HG03097 (cell line): ENCODE data around the gene GGCT.

Experiments used
- ATAC-seq: cut with Tn5 transposase; IDR thresholded peaks from one replicate; pipeline ENCODE4 v1.9.1; 2021; ENCODE audit not compliant: unreplicated experiment, low FRiP score

GGCT gene

GRCh38 chr7:30465046-30465810 lies 39.4 kb downstream of the GGCT start:
- ATAC-seq, result no peak

- ATAC-seq, result peak; percentile 50
These were observed 40.4 kb downstream of the GGCT start for GRCh38 chr7:30464231-30464671.

- peak; percentile 52 for ATAC-seq
These were observed 41.1 kb downstream of the GGCT start for GRCh38 chr7:30463405-30464145.

DNA sequence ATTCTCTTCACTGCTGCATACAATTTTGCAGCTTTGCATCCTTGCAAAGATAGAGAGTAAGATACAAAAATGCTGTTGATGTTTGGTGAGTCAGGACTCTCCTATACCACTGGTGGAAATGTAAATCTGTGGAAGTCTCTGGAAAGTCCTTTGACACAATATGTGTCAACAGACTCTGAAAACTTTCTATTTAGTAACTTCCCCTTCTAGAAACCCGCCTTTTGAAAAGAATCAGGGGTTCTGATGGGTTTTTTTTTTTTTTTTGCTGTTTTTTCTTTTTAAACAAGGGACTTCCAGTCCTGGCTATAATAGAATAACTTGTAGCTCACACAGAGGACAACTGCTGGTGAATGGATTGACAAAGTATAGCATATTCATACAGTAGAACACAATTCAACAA lies 42.5 kb downstream of the GGCT start:
- no peak for ATAC-seq

DNA sequence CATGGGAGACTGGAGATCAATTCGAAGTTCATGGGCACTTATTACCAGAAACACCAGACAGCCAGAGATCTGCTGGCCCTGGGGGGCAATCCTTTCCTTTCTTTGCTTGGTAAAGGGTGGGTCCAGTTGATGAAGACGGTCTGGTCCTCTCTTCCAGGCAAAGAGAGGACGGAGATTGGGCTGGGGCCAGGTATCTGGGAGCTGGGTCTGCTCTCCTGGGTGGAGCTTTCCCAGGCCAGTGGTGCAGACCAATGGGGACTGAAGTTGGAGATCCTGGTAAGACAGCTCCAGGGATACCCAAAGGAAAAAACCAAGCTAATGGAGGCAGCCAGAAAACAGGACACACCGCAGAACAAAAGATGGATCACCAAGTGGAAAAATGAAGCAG lies 44.4 kb downstream of the GGCT start:
- ATAC-seq, result no peak

DNA sequence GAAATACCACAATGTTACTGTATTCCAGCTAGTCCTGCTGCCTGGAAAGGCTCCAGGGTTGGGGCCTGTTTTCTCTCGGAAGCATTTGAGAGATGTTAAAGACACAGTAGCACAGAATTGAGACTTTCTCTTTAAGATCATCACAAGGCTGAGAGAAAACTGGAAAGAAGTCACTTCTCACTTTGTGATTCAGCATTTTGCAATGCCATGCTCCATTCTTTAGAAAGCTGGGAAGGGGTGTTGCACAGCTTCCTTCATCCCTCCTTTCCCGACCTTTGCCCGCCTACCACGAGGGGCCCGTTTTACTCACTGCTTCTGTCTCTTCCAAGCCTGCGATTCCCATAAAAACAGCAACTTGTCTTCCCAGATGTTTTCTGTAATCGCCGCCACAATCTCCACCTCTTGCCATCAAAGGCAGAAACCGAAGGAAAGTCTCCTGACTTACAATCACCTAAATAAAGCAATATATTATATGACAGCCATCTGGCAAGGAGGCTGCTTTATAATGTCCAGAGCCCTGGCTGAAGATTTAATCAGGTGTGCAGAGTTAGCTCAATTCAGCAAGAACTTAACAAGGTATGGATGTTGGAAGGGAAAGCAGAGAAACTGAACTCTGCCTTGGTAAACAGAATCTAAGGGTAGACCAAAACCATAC lies 44.9 kb downstream of the GGCT start:
- no peak for ATAC-seq

- no peak for ATAC-seq
These were observed 46.3 kb downstream of the GGCT start for GRCh38 chr7:30458311-30458710.

DNA sequence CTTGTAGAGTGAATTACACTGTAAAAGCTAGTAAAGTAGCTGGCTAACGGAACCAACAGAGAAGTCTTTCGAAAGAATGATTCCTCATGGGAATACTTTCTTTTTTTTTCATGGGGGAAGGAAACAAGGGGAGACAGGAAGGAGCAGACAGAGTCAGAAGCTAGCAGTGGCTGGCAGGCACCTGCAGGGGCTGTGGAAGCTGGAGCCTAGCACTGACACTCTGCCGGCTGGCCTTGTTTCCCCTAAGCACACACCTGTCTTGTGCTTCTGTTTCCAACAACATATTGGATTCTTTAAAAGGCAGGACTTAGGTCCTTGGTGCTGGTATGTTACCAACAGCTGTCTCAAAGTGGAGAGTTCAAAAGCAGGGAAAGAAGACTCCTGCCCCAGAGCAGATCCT lies 50.7 kb downstream of the GGCT start:
- no peak for ATAC-seq

GRCh38 chr7:30453016-30453415 lies 51.6 kb downstream of the GGCT start:
- ATAC-seq, result no peak

- ATAC-seq, result no peak
These were observed 52.2 kb downstream of the GGCT start for GRCh38 chr7:30452280-30452930.

DNA sequence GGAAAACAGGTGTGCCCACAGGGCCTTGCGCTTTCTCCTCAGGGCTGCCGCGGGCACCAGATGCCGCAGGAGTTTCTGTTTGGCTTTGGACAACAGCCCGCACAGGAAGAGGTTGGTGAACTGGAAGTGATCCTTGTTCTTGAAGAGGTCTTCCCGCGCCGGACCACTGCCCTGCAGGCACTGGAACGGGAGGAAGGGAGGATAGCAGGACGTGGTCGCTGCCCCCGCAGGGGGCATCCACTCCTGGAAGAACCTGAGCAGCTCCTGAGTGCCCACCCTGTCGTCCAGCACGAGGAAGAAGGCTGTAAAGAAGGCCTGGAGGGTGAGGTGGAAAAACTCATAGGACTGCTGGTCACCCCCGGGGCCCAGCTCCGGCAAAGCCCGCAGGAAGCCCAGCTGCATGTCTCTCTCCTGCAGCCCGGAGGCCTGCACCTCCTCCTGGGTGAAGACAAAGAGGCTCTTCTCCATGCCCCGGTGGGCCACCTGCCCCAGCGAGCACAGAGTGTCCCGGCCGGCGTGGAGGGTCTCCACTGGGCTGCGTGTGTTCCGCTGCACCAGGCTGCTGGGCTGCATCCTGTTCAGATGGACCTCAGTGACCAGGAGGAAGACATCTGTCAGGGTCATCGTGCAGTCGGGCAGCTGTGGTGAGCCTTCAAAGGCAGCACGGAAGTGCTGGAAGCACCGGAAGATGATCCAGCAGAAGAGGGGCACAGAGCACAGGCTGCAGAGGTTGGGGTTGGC lies 52.9 kb downstream of the GGCT start:
- ATAC-seq, result no peak

DNA sequence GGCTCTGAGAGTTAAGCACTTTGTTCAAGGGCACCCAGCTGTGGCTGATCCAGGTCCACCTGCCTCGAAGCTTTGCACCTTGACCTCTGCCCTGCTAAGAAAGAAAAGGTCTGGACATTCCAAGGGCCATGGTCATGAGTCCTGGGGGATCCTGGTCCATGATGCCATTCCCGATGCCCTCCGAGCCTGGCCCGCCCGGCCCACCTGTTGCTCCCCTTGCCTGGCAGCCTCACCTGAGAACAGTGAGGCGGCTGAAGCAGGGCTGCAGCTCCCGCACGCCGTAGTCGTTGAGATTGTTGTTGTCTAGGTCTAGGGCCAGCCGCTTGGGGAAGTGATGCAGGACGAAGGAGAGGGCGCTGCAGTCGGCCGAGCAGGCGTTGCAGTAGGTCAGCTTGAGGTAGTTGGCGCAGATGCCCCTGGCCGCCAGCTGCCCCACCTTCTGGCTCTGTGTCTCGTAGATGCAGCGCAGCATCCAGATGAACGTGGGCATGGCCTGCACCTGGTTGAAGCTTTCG lies 53.6 kb downstream of the GGCT start:
- no peak for ATAC-seq

- ATAC-seq, result no peak
These were observed 54.2 kb downstream of the GGCT start for GRCh38 chr7:30450240-30450982.

- no peak for ATAC-seq
These were observed 56.0 kb downstream of the GGCT start for GRCh38 chr7:30448461-30449189.

DNA sequence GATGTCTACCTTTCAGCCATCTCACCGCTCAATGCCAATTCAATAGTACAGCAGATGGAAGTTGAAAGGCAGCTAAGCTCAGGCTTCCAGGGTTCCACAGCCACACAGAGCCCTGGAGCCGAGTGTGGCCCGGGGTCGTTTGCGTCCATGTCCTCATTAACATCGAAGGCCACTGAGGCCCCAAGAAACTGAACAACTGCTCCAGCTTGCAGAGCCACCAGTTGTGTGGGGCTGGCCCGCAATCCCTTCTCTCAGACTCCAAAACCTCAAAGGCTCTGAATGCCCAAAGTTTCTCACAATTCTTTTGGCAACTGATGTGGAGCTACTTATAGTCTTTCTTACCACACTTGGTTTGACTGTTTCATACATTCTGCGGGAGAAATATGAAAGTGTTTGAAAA lies 57.2 kb downstream of the GGCT start:
- no peak for ATAC-seq
